Muscle layer of colon (tissue), 2 donors: Measurements from ENCODE around the gene KAZN.

ENCODE experiments used
- H3K27ac ChIP-seq: one replicate; pipeline ENCODE4 v1.7.0; 2013; ENCODE audit warnings: low read depth, mild to moderate bottlenecking, low read length, moderate library complexity
- H3K27me3 ChIP-seq, 2 donors: one replicate each; pipeline ENCODE4 v1.7.0; 2013; ENCODE audit warnings: low read length in 2 of 2, mild to moderate bottlenecking in 2 of 2; ENCODE audit not compliant: insufficient read depth in 2 of 2, control insufficient read depth in 1 of 2
- H3K36me3 ChIP-seq: one replicate; pipeline ENCODE4 v1.7.0; 2013; ENCODE audit warnings: mild to moderate bottlenecking, low read length; ENCODE audit not compliant: insufficient read depth
- H3K4me1 ChIP-seq: one replicate; pipeline ENCODE4 v1.7.0; 2013; ENCODE audit warnings: mild to moderate bottlenecking, low read length; ENCODE audit not compliant: insufficient read depth
- H3K4me3 ChIP-seq, 2 donors: one replicate each; pipeline ENCODE4 v1.7.0; 2013; ENCODE audit warnings: low read length in 2 of 2, low read depth in 1 of 2, mild to moderate bottlenecking in 1 of 2, moderate library complexity in 1 of 2
- H3K9ac ChIP-seq: one replicate; pipeline ENCODE4 v1.7.0; 2013; ENCODE audit warnings: low read length
- H3K9me3 ChIP-seq: one replicate; pipeline ENCODE4 v1.7.0; 2013; ENCODE audit warnings: mild to moderate bottlenecking, low read length
- donor health status: abdominal sarcoma.
- donor health status: Adenocarcinoma of cecum.

Gene KAZN

DNA sequence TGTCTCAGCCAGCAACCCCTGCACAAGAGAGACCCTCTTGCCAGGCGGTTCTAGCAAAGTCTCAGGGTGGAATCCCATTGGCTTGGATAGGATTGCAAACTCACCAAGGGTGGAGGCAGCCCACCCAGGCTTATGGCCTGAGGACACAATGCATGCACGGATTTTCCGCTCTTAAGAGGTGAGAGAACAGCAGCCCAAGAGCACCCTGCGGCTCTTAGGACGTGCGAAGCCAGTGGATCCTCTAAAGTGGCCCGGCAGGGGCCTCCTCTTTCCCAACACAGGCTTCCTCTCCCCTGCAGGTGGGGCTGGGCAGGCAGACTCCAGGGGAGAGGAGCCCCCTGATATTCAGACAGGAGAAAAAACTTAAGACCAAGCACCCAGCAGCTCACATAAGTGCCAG is 523.8 kb downstream of the KAZN start:
- no peak overlapping the region for H3K27ac ChIP-seq
- H3K27me3 ChIP-seq = no peaks in the 10 kb centered on the region
- H3K4me3 ChIP-seq = no peak overlapping the region
- H3K4me1 ChIP-seq = no peaks in the 10 kb centered on the region
- no peaks in the 10 kb centered on the region for H3K9me3 ChIP-seq
- no peak overlapping the region for H3K9ac ChIP-seq
- no peaks in the 10 kb centered on the region for H3K36me3 ChIP-seq

DNA sequence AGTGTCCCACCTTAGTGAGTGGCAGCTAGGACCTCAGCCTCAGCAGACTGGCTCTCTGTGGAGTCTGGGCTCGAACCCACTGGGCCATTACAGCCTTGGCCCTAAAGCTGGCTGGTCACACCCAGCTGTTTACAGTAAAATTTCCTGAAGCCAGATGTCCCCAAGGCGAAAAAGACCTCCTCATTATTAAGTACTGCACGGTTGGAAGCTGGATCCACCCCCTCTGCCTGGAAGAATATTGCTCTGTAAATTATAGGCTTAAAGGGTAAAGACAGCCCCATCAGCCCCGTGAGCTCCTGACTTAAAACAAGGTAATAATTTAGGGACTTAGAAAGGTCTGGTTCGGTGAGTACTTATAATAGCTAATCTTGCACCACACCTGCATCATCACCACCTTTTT is 524.8 kb downstream of the KAZN start:
- H3K36me3 ChIP-seq = no peaks in the 10 kb centered on the region
- H3K9ac ChIP-seq = no peak overlapping the region

DNA sequence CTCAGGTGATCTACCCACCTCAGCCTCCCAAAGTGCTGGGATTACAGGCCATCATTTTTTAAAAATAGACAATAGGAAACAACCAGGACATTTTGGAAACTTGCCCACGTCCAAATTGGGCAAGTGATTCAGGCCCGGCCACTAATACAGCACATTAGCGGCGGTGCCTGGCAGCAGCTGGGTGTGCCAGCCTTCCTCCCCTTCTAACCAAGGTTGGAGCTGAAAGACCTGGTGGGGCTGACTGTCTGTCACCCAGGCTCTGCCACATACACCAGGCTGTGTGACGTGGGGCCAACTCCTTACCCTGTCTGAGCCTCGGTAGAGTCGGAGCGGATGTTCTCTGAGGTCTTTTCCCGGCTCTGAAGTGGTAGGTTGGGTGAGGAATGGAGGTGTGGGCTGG is 525.4 kb downstream of the KAZN start:
- no peaks in the 10 kb centered on the region for H3K9me3 ChIP-seq
- H3K36me3 ChIP-seq = no peaks in the 10 kb centered on the region
- H3K27ac ChIP-seq = no peak overlapping the region
- no peak overlapping the region for H3K4me3 ChIP-seq
- no peaks in the 10 kb centered on the region for H3K4me1 ChIP-seq
- H3K9ac ChIP-seq = no peak overlapping the region
- no peaks in the 10 kb centered on the region for H3K27me3 ChIP-seq

More for the DNA sequence above, 524.8 kb downstream of the KAZN start:
- Histone ChIP-seq H3K27ac (no peak overlapping the region), H3K4me3 (no peak overlapping the region), H3K9me3 (no peaks in the 10 kb centered on the region), H3K4me1 (no peaks in the 10 kb centered on the region), H3K27me3 (no peaks in the 10 kb centered on the region)

DNA sequence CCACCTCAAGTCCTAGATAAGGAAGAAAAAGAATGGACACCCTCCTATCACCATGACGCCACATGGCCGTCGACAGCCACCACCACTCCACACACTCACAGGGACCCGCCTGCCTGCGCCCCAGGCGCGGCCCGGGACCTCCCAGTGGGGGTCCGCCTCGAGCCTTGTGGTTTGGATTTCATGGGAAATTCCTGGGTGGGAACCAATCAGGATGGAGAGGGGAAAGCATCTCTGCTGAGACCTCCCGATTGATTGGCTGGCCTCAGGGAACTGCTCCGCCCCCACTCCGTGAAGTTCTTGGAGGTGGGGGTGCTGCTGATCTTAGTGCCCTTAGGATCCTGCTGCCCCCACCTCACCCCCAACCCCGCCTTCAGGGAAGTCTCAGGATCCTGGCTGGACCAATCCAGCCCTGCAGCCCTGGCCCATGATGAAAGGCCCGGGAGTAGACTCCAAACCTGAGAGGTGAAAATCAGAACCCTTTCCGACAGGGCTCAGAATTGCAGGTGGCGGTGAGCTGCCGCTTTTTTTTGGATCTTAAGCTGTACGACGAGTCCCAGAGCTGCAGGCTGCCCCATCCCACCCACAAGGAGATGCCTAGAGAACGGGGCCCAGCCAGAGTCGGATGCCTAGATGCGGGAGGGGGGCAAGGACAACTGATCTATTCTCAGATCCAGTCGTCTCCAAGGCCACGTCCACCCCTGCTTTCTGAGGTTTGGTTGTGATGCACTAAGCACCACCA is 526.0 kb downstream of the KAZN start:
- no peaks in the 10 kb centered on the region for H3K27me3 ChIP-seq
- H3K36me3 ChIP-seq = no peaks in the 10 kb centered on the region
- no peaks in the 10 kb centered on the region for H3K4me1 ChIP-seq
- no peak overlapping the region for H3K27ac ChIP-seq
- H3K9me3 ChIP-seq = no peaks in the 10 kb centered on the region
- no peak overlapping the region for H3K9ac ChIP-seq
- H3K4me3 ChIP-seq = no peak overlapping the region

DNA sequence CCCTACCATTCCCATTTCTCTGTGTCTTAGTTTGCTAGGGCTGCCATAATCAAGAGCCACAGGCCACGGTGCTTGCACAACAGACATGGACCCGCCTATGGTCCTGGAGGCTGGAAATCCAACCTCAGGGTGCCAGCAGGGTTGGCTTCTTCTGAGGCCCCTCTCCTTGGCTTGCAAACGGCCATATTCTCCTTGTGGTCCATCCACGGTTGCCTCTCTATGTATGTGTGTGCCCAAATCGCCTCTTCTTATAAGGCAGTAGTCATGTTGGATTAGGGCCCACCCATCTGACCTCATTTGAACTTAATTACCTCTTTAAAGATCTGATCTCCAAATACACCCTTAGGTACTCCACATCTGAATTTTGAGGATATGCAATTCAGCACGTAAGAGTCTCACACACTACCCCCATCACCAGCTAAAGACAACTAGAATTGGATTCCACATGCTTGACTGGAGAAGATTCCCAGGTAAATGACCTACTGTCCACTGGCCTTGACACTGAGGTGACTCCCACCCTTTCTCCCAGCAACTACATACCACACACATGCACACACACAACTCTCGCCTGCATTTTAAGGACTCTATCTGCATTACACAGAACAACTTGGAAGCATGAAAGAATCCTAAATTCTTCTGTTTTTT is 526.7 kb downstream of the KAZN start:
- H3K36me3 ChIP-seq = no peaks in the 10 kb centered on the region
- H3K4me3 ChIP-seq = no peak overlapping the region
- no peaks in the 10 kb centered on the region for H3K9me3 ChIP-seq
- H3K27me3 ChIP-seq = no peaks in the 10 kb centered on the region
- H3K27ac ChIP-seq = no peak overlapping the region
- H3K9ac ChIP-seq = no peak overlapping the region
- no peaks in the 10 kb centered on the region for H3K4me1 ChIP-seq

DNA sequence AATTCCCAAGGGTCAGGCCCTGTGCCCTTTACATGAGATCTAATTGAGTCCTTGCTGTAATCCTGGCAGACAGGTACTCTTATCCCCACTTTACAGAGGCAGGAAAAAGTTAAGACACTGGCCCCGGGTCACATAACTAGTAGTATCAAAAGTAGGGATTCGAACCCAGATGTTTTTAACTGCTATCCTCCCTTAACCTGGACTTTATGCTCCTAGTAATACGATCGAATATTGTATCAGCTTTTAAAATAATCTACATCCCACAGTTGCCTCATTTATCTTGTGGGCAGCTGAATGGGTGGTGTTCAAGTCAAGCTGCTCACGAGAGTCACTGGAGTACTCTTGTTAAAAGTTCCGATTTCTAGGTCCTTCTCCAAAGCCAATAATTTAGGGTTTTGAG is 529.6 kb downstream of the KAZN start:
- no peaks in the 10 kb centered on the region for H3K27me3 ChIP-seq
- H3K4me3 ChIP-seq = no peak overlapping the region
- H3K4me1 ChIP-seq = no peaks in the 10 kb centered on the region
- H3K9me3 ChIP-seq = no peaks in the 10 kb centered on the region
- H3K9ac ChIP-seq = no peak overlapping the region
- H3K36me3 ChIP-seq = no peaks in the 10 kb centered on the region
- H3K27ac ChIP-seq = no peak overlapping the region

DNA sequence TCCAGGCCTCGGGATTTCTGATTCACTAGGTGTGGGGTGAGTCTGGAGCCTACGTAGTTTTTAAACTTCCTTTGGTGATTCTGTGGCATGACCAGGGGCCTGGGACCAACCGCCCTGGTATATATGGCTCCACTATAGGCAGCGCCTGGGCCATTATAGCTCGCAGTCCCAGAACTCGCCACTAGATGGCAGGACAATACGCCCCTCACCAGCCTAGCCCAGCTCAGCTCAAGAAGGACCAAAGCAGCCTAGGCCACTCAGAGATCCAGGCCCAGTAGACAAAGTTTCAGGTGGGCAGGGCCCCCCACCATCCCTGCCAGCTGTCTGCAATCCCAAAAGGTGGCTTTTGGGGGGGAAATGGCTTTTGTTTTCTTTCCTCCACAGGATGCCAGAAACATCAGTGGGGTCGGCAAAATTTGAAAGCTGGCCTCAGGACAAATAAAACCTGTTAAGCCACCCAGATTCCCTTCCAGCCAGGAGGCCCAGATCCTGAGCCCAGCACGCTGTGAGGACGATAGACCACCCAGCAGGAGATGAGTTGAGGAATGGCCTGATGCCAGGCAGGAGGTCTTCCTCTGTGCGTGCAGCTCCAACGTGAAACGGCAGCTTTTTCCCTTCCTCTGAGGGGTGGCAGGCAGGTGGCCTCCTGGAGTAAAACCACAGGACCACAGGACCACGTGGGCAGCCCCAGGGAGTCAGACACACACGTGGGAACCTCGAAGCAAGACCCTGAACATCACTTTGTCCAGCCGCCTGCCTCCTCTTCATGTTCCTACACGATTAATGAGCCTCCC is 530.2 kb downstream of the KAZN start:
- Histone ChIP-seq H3K9me3 (no peaks in the 10 kb centered on the region), H3K4me1 (no peaks in the 10 kb centered on the region), H3K27ac (no peak overlapping the region), H3K36me3 (no peaks in the 10 kb centered on the region), H3K27me3 (no peaks in the 10 kb centered on the region), H3K4me3 (no peak overlapping the region), H3K9ac (no peak overlapping the region)

DNA sequence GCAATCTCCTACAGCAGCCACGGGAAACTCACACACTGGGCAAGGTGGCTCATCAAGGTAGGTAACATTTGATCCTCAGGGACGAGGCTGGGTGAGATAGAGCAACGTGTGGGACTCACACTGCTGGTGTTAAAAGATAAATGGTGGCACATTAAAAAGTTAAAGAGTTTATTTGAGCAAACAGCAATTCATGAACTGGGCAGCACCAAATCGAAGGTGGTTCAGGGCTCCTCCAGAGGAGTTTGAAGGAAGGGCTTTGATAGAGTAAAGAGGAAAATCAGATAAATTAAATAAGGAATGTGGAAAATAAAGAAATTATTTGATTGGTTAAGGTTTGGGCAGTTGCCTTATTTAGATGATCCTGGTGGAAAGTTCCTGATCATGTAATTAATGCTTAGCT is 531.5 kb downstream of the KAZN start:
- Histone ChIP-seq H3K36me3 (no peaks in the 10 kb centered on the region), H3K4me3 (no peak overlapping the region), H3K9me3 (no peaks in the 10 kb centered on the region), H3K27me3 (no peaks in the 10 kb centered on the region), H3K27ac (no peak overlapping the region), H3K4me1 (no peaks in the 10 kb centered on the region), H3K9ac (no peak overlapping the region)

DNA sequence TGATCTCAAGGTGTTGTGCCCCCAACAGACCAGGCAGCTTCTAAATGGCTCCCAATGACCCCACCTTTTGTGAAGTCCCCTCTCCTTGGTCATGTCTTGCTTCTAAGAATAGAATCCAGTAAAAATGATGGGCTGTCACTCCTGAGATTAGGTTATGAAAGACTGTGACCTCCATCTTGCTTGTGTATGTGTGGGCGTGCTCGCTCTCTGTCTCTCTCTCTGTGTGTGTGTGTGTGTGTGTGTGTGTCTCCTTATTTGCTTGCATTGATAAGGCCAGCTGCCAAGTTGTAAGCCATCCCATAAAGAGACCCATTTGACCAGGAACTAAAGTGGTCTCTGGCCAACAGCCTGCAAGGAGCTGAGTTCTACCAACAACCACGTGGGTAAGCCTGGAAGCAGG is 532.1 kb downstream of the KAZN start:
- H3K4me3 ChIP-seq = no peak overlapping the region
- no peaks in the 10 kb centered on the region for H3K9me3 ChIP-seq
- H3K4me1 ChIP-seq = no peaks in the 10 kb centered on the region
- no peaks in the 10 kb centered on the region for H3K27me3 ChIP-seq
- H3K27ac ChIP-seq = no peak overlapping the region
- H3K36me3 ChIP-seq = no peaks in the 10 kb centered on the region
- H3K9ac ChIP-seq = no peak overlapping the region

DNA sequence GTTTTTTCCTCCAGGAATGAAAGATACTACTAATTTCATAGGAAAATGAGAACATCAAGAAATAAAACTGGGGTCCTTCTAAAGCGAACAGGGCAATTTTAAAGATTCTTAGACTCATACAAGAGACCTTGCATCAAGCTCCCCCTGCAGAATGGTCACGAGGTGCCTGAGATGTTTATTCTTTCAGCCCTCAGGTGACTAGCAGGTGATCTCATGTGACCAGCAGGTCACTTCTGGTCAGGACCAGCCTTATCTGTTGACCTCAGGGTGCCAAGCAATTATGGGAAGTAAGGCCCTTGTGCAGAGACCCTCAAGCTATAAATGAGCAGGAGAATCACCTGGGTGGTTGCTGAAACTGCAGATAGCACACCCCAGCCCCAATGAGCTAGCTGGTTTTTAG is 534.5 kb downstream of the KAZN start:
- Histone ChIP-seq H3K9ac (no peak overlapping the region), H3K36me3 (no peaks in the 10 kb centered on the region), H3K27ac (no peak overlapping the region), H3K4me1 (no peaks in the 10 kb centered on the region), H3K4me3 (no peak overlapping the region), H3K27me3 (no peaks in the 10 kb centered on the region), H3K9me3 (no peaks in the 10 kb centered on the region)

DNA sequence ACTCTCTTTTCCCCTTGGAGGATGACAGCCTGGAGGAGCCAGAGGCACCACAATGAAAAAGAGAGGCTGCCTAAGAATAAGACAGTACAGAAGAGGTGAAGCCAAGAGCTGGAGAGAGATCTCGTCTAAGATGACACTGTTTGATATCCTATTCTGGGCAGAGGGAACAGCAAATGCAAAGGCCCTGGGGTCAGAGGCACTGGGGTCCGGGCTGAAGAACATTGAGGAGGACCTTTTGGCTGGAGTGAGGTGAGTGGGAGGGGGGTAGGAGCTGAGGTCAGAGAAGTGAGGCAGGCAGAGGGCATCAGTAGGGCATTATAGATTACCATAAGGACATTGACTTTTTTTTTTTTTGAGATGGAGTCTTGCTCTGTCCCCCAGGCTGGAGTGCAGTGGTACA is 535.8 kb downstream of the KAZN start:
- H3K27me3 ChIP-seq = no peaks in the 10 kb centered on the region
- H3K9ac ChIP-seq = no peak overlapping the region
- H3K36me3 ChIP-seq = no peaks in the 10 kb centered on the region
- no peaks in the 10 kb centered on the region for H3K9me3 ChIP-seq
- no peak overlapping the region for H3K27ac ChIP-seq
- no peak overlapping the region for H3K4me3 ChIP-seq
- H3K4me1 ChIP-seq = no peaks in the 10 kb centered on the region
